HG03439 (cell line): Measurements from ENCODE around the gene PRSS27.
A peak's percentile ranks its signal among the peaks of the same experiment; 100 is the strongest.

Source experiments
- ATAC-seq: cut with Tn5 transposase; IDR thresholded peaks from one replicate; pipeline ENCODE4 v1.9.1; 2021; ENCODE audit warnings: mild to moderate bottlenecking, moderate library complexity; ENCODE audit not compliant: unreplicated experiment

The PRSS27 gene

GRCh38 chr16:2752035-2752849, 32.2 kb upstream of the PRSS27 start, which contains the start of gene SRRM2:
SRRM2 (plus strand) TSS chr16:2752638; CDS start chr16:2756365, 3,727 bp downstream.
- ATAC-seq = peak; percentile 77

- peak; percentile 34 for ATAC-seq
Observed at GRCh38 chr16:2751577-2752034, 31.6 kb upstream of the PRSS27 start.

- ATAC-seq = no peak
Observed at GRCh38 chr16:2749936-2750335, 29.9 kb upstream of the PRSS27 start.

GRCh38 chr16:2749476-2749875, 29.5 kb upstream of the PRSS27 start:
- no peak for ATAC-seq

- ATAC-seq = no peak
Observed at GRCh38 chr16:2748757-2749455, 28.9 kb upstream of the PRSS27 start.

- ATAC-seq = no peak
Observed at GRCh38 chr16:2745961-2746360, 25.9 kb upstream of the PRSS27 start.

- no peak for ATAC-seq
Observed at GRCh38 chr16:2745116-2745890, 25.3 kb upstream of the PRSS27 start.

- no peak for ATAC-seq
Observed at GRCh38 chr16:2744711-2745110, 24.7 kb upstream of the PRSS27 start.

GRCh38 chr16:2743007-2743810, 23.2 kb upstream of the PRSS27 start:
- no peak for ATAC-seq

- ATAC-seq = no peak
Observed at GRCh38 chr16:2742323-2743006, 22.4 kb upstream of the PRSS27 start.

- no peak for ATAC-seq
Observed at GRCh38 chr16:2741168-2741567, 21.1 kb upstream of the PRSS27 start.

GRCh38 chr16:2740476-2740875, 20.5 kb upstream of the PRSS27 start:
- ATAC-seq = no peak

GRCh38 chr16:2739625-2740430, 19.8 kb upstream of the PRSS27 start:
- ATAC-seq = no peak

GRCh38 chr16:2738615-2739014, 18.6 kb upstream of the PRSS27 start:
- no peak for ATAC-seq

- ATAC-seq = no peak
Observed at GRCh38 chr16:2737895-2738418, 17.9 kb upstream of the PRSS27 start.

GRCh38 chr16:2737238-2737605, 17.2 kb upstream of the PRSS27 start:
- no peak for ATAC-seq

- no peak for ATAC-seq
Observed at GRCh38 chr16:2736476-2737237, 16.6 kb upstream of the PRSS27 start.

GRCh38 chr16:2734844-2735515, 15.0 kb upstream of the PRSS27 start:
- no peak for ATAC-seq
